HepG2 (cell line): ENCODE data around the gene GNPNAT1. TPM values are rescaled to one million over a fixed set of nuclear protein-coding genes. Genes with fewer than 3 reads are reported as not detected.

Experiments used
- ATF1 ChIP-seq: IDR thresholded peaks from 2 replicates; pipeline ENCODE4 v1.6.1; 2016; ENCODE audit warnings: mild to moderate bottlenecking, control low read depth
- BCL6 ChIP-seq: IDR thresholded peaks from 2 replicates; pipeline ENCODE4 v1.6.1; 2016; ENCODE audit warnings: missing genetic modification reagents, missing compliant biosample characterization
- DNMT1 ChIP-seq: sonication (generic); formaldehyde crosslinking; IDR thresholded peaks from 2 replicates; pipeline ENCODE4 v1.5.1; 2020; ENCODE audit warnings: mild to moderate bottlenecking, missing genetic modification reagents
- FOXC1 ChIP-seq: sonication (generic); formaldehyde crosslinking; IDR thresholded peaks from 2 replicates; pipeline ENCODE4 v1.8.0; 2022; ENCODE audit warnings: mild to moderate bottlenecking, missing genetic modification reagents, borderline replicate concordance
- FOXP1 ChIP-seq, 2 experiments: fragments of 450-650 bp in 1 of 2; IDR thresholded peaks; 2 replicates each; pipeline ENCODE4 v1.6.1; 2017 to 2018; ENCODE audit warnings: antibody characterized with exemption in 1 of 2
- GFI1 ChIP-seq: sonication (generic); formaldehyde crosslinking; IDR thresholded peaks from 2 replicates; pipeline ENCODE4 v1.5.0; 2020; ENCODE audit warnings: missing genetic modification reagents, mild to moderate bottlenecking, borderline replicate concordance
- HMG20B ChIP-seq: conservative IDR thresholded peaks from 2 replicates; pipeline ENCODE4 v1.6.1; 2016; ENCODE audit warnings: missing genetic modification reagents, missing compliant biosample characterization
- MAZ ChIP-seq, 2 experiments: sonication (generic) in 1 of 2; formaldehyde crosslinking in 1 of 2; IDR thresholded peaks; 2 replicates each; pipeline versions ENCODE4 v1.5.0 to v1.6.1; 2012 to 2020; ENCODE audit warnings: low read depth in 2 of 2, mild to moderate bottlenecking in 2 of 2, borderline replicate concordance in 1 of 2, improper control_type of control experiment in 1 of 2, low read length in 1 of 2, missing genetic modification reagents in 1 of 2, moderate library complexity in 1 of 2
- MTA1 ChIP-seq: sonication (generic); formaldehyde crosslinking; IDR thresholded peaks from 2 replicates; pipeline ENCODE4 v1.4.0; 2020; ENCODE audit warnings: missing genetic modification reagents, mild to moderate bottlenecking, borderline replicate concordance
- NCOA1 ChIP-seq: sonication (generic); formaldehyde crosslinking; IDR thresholded peaks from 2 replicates; pipeline ENCODE4 v1.9.0; 2021; ENCODE audit warnings: missing genetic modification reagents
- NFIC ChIP-seq: IDR thresholded peaks from 2 replicates; pipeline ENCODE4 v1.6.1; 2012; ENCODE audit warnings: mild to moderate bottlenecking, low read length, inconsistent platforms
- NFRKB ChIP-seq: fragments of 450-650 bp; IDR thresholded peaks from 2 replicates; pipeline ENCODE4 v1.6.1; 2017
- PHF20 ChIP-seq: sonication (generic); formaldehyde crosslinking; IDR thresholded peaks from 2 replicates; pipeline ENCODE4 v1.5.0; 2020; ENCODE audit warnings: mild to moderate bottlenecking, missing genetic modification reagents
- RXRB ChIP-seq: IDR thresholded peaks from 2 replicates; pipeline ENCODE4 v1.6.1; 2016; ENCODE audit warnings: borderline replicate concordance, missing genetic modification reagents, missing compliant biosample characterization
- SKI ChIP-seq: fragments of 450-650 bp; IDR thresholded peaks from one replicate; pipeline ENCODE4 v1.6.1; 2018; ENCODE audit warnings: mild to moderate bottlenecking; ENCODE audit not compliant: partially characterized antibody
- SMAD9 ChIP-seq: sonication (generic); formaldehyde crosslinking; IDR thresholded peaks from 2 replicates; pipeline ENCODE4 v1.5.1; 2020; ENCODE audit warnings: mild to moderate bottlenecking, missing genetic modification reagents
- ZBTB38 ChIP-seq: sonication (generic); formaldehyde crosslinking; IDR thresholded peaks from 2 replicates; pipeline ENCODE4 v1.5.1; 2020; ENCODE audit warnings: mild to moderate bottlenecking, missing genetic modification reagents
- ZMYM4 ChIP-seq: sonication (generic); formaldehyde crosslinking; IDR thresholded peaks from 2 replicates; pipeline ENCODE4 v1.8.1; 2023; ENCODE audit warnings: mild to moderate bottlenecking, missing genetic modification reagents
- ZNF441 ChIP-seq: sonication (generic); formaldehyde crosslinking; IDR thresholded peaks from 2 replicates; pipeline ENCODE4 v1.7.0; 2021; ENCODE audit warnings: missing genetic modification reagents, borderline replicate concordance
- ZNF747 ChIP-seq: sonication (generic); formaldehyde crosslinking; IDR thresholded peaks from 2 replicates; pipeline ENCODE4 v1.8.1; 2023; ENCODE audit warnings: missing genetic modification reagents, mild to moderate bottlenecking, borderline replicate concordance
- ZNF768 ChIP-seq: sonication (generic); formaldehyde crosslinking; IDR thresholded peaks from 2 replicates; pipeline ENCODE4 v1.4.0; 2020; ENCODE audit warnings: missing genetic modification reagents
- ZNF772 ChIP-seq: sonication (generic); formaldehyde crosslinking; IDR thresholded peaks from 2 replicates; pipeline ENCODE4 v1.5.0; 2020; ENCODE audit warnings: mild to moderate bottlenecking, missing genetic modification reagents
- ZNF816 ChIP-seq: sonication (generic); formaldehyde crosslinking; IDR thresholded peaks from 2 replicates; pipeline ENCODE4 v1.8.0; 2022; ENCODE audit warnings: missing genetic modification reagents, mild to moderate bottlenecking, borderline replicate concordance
- polyA plus RNA-seq, 8 experiments: library from polyadenylated mRNA; depleted of rRNA in 3 of 8; stranded (reverse) in 7 of 8; unstranded in 1 of 8; fragments of >200 nt; fragmentation: Illumina TruSeq in 4 of 8; extraction: Trizol in 4 of 8; gene quantifications; 2 replicates each; pipeline versions ENCODE4 v1.2.1 to v1.2.3, GENCODE V29; 2011 to 2016; ENCODE audit warnings: low read depth in 4 of 8, missing spikeins in 1 of 8, mixed read lengths in 1 of 8; ENCODE audit not compliant: insufficient read depth in 1 of 8
- total RNA-seq, 5 experiments: library from RNA; depleted of rRNA; stranded (reverse); fragments of >200 nt; fragmentation: Illumina TruSeq; extraction: Trizol; gene quantifications; 2 replicates each; pipeline ENCODE4 v1.2.3, GENCODE V29; 2016; ENCODE audit warnings: low read depth in 1 of 5
- TF ChIP-seq, protein P1 (sequence below): sonication (generic); formaldehyde crosslinking; IDR thresholded peaks from 2 replicates; pipeline ENCODE4 v1.4.0; 2020; ENCODE audit warnings: mild to moderate bottlenecking, missing genetic modification reagents
- TF ChIP-seq, protein P2 (sequence below): sonication (generic); formaldehyde crosslinking; IDR thresholded peaks from 2 replicates; pipeline ENCODE4 v1.9.0; 2021; ENCODE audit warnings: missing genetic modification reagents, mild to moderate bottlenecking, borderline replicate concordance
- TF ChIP-seq, protein P3 (sequence below): sonication (generic); formaldehyde crosslinking; IDR thresholded peaks from 2 replicates; pipeline ENCODE4 v1.4.0; 2020; ENCODE audit warnings: missing genetic modification reagents

Gene GNPNAT1
- total and polyA plus RNA-seq, 2 of the 13 experiments (the other 11 are each of a cell fraction or from before 2014, with no cell fraction given), result 38.3 to 54.9 TPM

DNA sequence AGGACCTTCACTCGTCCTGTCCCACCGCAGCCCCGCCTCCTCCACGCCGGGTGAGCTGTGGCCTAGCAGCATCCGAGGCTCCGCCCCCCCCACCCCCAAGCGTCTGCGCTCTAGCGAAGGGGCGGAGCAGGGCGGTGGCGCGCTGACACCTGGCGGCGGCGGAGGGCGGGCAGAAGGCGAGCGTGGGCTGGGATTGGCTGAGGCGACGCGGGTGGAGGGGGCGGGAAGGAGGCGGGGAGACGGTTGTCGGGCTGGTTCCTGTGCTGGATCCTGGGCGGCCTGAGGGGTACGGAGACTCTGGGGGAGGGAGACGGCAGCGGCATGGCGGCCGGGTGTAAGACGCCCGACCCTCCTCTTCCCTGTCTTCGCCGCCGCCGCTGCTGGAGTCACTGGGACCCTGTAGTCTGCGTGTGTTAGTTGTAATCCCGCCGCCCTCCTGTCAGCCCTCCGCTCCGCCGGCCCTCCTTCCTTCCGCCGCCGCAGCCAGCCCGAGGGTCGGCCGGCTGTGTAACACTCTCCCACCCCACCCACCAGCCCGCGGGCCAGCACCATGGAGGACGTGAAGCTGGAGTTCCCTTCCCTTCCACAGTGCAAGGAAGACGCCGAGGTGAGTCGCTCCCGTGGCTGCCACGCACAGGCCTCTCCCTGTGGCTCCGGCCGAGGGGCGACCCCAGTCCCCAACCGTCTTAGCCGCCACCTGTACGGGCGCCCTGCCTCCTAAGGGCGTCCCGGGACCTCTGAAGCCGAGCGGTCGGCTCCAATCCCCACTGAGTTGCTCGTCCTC, 61.3 kb downstream of the GNPNAT1 start, which contains the start of gene STYX (continued):
- TF ChIP-seq SMAD9 (CRISPR knock-in tag) (no peak; the same call in 1 of the 2 replicates), FOXP1 (IDR thresholded peaks at IDR 0.05) (no peak), FOXP1 (CRISPR knock-in tag; IDR thresholded peaks at IDR 0.05) (no peak), ZBTB38 (CRISPR knock-in tag) (peak; percentile 73), ZNF768 (peak; percentile 60; the same call in 1 of the 2 replicates), DNMT1 (CRISPR knock-in tag) (no peak), NCOA1 (no peak), MAZ (IDR thresholded peaks at IDR 0.05; ENCODE audit: borderline replicate concordance, low read depth, low read length) (0 out of 2 replicates have a peak, but pooled peaks have one; percentile 26), MAZ (CRISPR knock-in tag; IDR thresholded peaks at IDR 0.05; ENCODE audit: low read depth) (peak; percentile 78), GFI1 (CRISPR knock-in tag) (0 out of 2 replicates have a peak, but pooled peaks have one; percentile 31), FOXC1 (CRISPR knock-in tag) (peak; percentile 72; the same call in 1 of the 2 replicates), SKI (peak; percentile 32), PHF20 (no peak), BCL6 (CRISPR knock-in tag) (no peak), ZNF441 (CRISPR knock-in tag) (no peak), ZNF772 (CRISPR knock-in tag) (peak; percentile 47; the same call in 1 of the 2 replicates), ZNF816 (CRISPR knock-in tag) (no peak), NFRKB (no peak), RXRB (no peak; the same call in 1 of the 2 replicates), NFIC (no peak), MTA1 (peak; percentile 48; the same call in 1 of the 2 replicates), ZMYM4 (CRISPR knock-in tag) (peak; percentile 94), ZNF747 (CRISPR knock-in tag) (peak; percentile 48; the same call in 1 of the 2 replicates), ATF1 (no peak), HMG20B (CRISPR knock-in tag) (no peak)
- TF ChIP-seq, protein P1, sequence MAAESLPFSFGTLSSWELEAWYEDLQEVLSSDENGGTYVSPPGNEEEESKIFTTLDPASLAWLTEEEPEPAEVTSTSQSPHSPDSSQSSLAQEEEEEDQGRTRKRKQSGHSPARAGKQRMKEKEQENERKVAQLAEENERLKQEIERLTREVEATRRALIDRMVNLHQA (CRISPR knock-in tag), result no peak
- TF ChIP-seq, protein P2, sequence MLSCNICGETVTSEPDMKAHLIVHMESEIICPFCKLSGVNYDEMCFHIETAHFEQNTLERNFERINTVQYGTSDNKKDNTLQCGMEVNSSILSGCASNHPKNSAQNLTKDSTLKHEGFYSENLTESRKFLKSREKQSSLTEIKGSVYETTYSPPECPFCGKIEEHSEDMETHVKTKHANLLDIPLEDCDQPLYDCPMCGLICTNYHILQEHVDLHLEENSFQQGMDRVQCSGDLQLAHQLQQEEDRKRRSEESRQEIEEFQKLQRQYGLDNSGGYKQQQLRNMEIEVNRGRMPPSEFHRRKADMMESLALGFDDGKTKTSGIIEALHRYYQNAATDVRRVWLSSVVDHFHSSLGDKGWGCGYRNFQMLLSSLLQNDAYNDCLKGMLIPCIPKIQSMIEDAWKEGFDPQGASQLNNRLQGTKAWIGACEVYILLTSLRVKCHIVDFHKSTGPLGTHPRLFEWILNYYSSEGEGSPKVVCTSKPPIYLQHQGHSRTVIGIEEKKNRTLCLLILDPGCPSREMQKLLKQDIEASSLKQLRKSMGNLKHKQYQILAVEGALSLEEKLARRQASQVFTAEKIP, result no peak
- TF ChIP-seq, protein P3, sequence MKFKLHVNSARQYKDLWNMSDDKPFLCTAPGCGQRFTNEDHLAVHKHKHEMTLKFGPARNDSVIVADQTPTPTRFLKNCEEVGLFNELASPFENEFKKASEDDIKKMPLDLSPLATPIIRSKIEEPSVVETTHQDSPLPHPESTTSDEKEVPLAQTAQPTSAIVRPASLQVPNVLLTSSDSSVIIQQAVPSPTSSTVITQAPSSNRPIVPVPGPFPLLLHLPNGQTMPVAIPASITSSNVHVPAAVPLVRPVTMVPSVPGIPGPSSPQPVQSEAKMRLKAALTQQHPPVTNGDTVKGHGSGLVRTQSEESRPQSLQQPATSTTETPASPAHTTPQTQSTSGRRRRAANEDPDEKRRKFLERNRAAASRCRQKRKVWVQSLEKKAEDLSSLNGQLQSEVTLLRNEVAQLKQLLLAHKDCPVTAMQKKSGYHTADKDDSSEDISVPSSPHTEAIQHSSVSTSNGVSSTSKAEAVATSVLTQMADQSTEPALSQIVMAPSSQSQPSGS, result no peak; the same call in 1 of the 2 replicates
